Astrocyte (in vitro differentiated cells and primary cell): Measurements from ENCODE around the gene ZFPM1. TPM values are rescaled to one million over a fixed set of nuclear protein-coding genes. Genes with fewer than 3 reads are reported as not detected.

Experiments
- DNase-seq: peaks from one replicate; pipeline ENCODE4 v3.0.0-alpha.2; 2010; ENCODE audit warnings: low read depth
- FAIRE-seq: peaks from 2 replicates; lab custom pipeline; 2011; peaks lifted over from hg19 to GRCh38; lab: Jason Lieb, UNC
- H2AFZ ChIP-seq: 2 replicates; pipeline ENCODE4 v1.6.0; 2012; ENCODE audit warnings: low read depth, low read length, inconsistent platforms
- H3K27ac ChIP-seq: 2 replicates; pipeline ENCODE4 v1.5.1; 2011; ENCODE audit warnings: low read depth, low read length, inconsistent platforms
- H3K27me3 ChIP-seq: 2 replicates; pipeline ENCODE4 v1.6.0; 2011; ENCODE audit warnings: low read length, inconsistent platforms; ENCODE audit not compliant: insufficient read depth
- H3K36me3 ChIP-seq: 2 replicates; pipeline ENCODE4 v1.5.1; 2011; ENCODE audit warnings: low read length, inconsistent platforms; ENCODE audit not compliant: insufficient read depth
- H3K4me1 ChIP-seq: 2 replicates; pipeline ENCODE4 v1.5.1; 2011; ENCODE audit warnings: low read length, inconsistent platforms; ENCODE audit not compliant: insufficient read depth
- H3K4me2 ChIP-seq: 2 replicates; pipeline ENCODE4 v1.6.0; 2012; ENCODE audit warnings: low read length, inconsistent platforms
- H3K4me3 ChIP-seq: 2 replicates; pipeline ENCODE4 v1.5.1; 2011; ENCODE audit warnings: low read depth, mild to moderate bottlenecking, low read length, inconsistent platforms; ENCODE audit not compliant: insufficient read depth
- H3K79me2 ChIP-seq: 2 replicates; pipeline ENCODE4 v1.6.0; 2012; ENCODE audit warnings: mild to moderate bottlenecking, low read length, inconsistent platforms; ENCODE audit not compliant: insufficient read depth
- H3K9ac ChIP-seq: 2 replicates; pipeline ENCODE4 v1.6.0; 2012; ENCODE audit warnings: mild to moderate bottlenecking, low read length, inconsistent platforms
- H3K9me3 ChIP-seq: 2 replicates; pipeline ENCODE4 v1.5.1; 2012; ENCODE audit warnings: low read depth, mild to moderate bottlenecking, low read length, inconsistent platforms; ENCODE audit not compliant: insufficient read depth
- H4K20me1 ChIP-seq: 2 replicates; pipeline ENCODE4 v1.6.0; 2012; ENCODE audit warnings: low read length, inconsistent platforms; ENCODE audit not compliant: insufficient read depth
- H3K27ac Mint-ChIP-seq: one replicate; pipeline ENCODE4 v1.8.0; 2021; ENCODE audit warnings: mild to moderate bottlenecking, mixed read lengths; ENCODE audit not compliant: unreplicated experiment
- H3K27me3 Mint-ChIP-seq: one replicate; pipeline ENCODE4 v1.8.0; 2021; ENCODE audit warnings: low read depth, mixed read lengths; ENCODE audit not compliant: unreplicated experiment
- H3K36me3 Mint-ChIP-seq: one replicate; pipeline ENCODE4 v1.8.0; 2021; ENCODE audit warnings: low read depth, mixed read lengths; ENCODE audit not compliant: unreplicated experiment
- H3K4me1 Mint-ChIP-seq: one replicate; pipeline ENCODE4 v1.8.0; 2021; ENCODE audit warnings: low read depth, mixed read lengths; ENCODE audit not compliant: unreplicated experiment
- H3K4me3 Mint-ChIP-seq: one replicate; pipeline ENCODE4 v1.8.0; 2021; ENCODE audit warnings: mild to moderate bottlenecking, moderate library complexity, mixed read lengths; ENCODE audit not compliant: unreplicated experiment
- H3K9me3 Mint-ChIP-seq: one replicate; pipeline ENCODE4 v1.8.0; 2021; ENCODE audit warnings: mild to moderate bottlenecking, mixed read lengths; ENCODE audit not compliant: unreplicated experiment
- EZH2 ChIP-seq: IDR thresholded peaks from 2 replicates; pipeline ENCODE4 v1.6.1; 2012; ENCODE audit warnings: mild to moderate bottlenecking, low read length, inconsistent platforms; ENCODE audit not compliant: insufficient read depth
- total RNA-seq: library from RNA; stranded (reverse); gene quantifications from 2 replicates; pipeline ENCODE4 v1.2.1, GENCODE V29; 2021
- TF ChIP-seq, protein P1 (sequence below): IDR thresholded peaks from 2 replicates; pipeline ENCODE4 v1.5.1; 2011; ENCODE audit warnings: low read depth, mild to moderate bottlenecking, inconsistent platforms, low read length, moderate library complexity; ENCODE audit not compliant: insufficient read depth

The ZFPM1 gene
- total RNA-seq, 1 donor from 2014 or later, result 8.6 TPM

DNA sequence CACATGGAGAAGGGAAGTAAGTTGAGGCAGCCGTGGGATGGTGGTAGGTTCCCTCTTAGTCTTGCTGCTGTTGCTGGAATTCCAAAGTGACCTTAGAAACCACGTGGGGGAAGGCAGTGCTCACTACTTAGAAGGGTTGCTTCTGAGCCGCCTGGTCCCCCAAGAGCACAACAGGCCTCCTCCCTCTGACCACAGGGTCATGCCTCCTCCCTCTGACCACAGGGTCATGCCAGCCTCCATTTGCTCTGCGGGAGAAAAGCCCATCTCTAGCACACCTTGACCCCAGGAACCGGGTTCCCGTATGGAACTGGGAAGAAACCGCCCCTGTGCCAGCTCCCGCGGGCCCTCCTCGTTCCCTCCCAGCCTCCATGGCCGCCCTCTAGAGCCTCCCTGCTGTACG lies 13.4 kb upstream of the ZFPM1 start:
- FAIRE-seq, result no peak
- TF ChIP-seq EZH2, result no peak
- TF ChIP-seq, protein P1, sequence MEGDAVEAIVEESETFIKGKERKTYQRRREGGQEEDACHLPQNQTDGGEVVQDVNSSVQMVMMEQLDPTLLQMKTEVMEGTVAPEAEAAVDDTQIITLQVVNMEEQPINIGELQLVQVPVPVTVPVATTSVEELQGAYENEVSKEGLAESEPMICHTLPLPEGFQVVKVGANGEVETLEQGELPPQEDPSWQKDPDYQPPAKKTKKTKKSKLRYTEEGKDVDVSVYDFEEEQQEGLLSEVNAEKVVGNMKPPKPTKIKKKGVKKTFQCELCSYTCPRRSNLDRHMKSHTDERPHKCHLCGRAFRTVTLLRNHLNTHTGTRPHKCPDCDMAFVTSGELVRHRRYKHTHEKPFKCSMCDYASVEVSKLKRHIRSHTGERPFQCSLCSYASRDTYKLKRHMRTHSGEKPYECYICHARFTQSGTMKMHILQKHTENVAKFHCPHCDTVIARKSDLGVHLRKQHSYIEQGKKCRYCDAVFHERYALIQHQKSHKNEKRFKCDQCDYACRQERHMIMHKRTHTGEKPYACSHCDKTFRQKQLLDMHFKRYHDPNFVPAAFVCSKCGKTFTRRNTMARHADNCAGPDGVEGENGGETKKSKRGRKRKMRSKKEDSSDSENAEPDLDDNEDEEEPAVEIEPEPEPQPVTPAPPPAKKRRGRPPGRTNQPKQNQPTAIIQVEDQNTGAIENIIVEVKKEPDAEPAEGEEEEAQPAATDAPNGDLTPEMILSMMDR, result no peak
- DNase-seq, result no peak
- Mint-ChIP-seq H3K27ac (no peak overlapping the region), H3K9me3 (no peaks in the 10 kb centered on the region), H3K36me3 (peaks cover 2% of the 10 kb centered on the region), H3K27me3 (peaks cover 4% of the 10 kb centered on the region), H3K4me1 (peaks cover 2% of the 10 kb centered on the region), H3K4me3 (no peak overlapping the region)
- Histone ChIP-seq H3K9me3 (no peaks in the 10 kb centered on the region), H3K36me3 (no peaks in the 10 kb centered on the region), H3K27me3 (no peaks in the 10 kb centered on the region), H4K20me1 (peaks cover 26% of the 10 kb centered on the region), H3K4me2 (no peak overlapping the region), H3K4me1 (peaks cover 3% of the 10 kb centered on the region), H2AFZ (no peak overlapping the region), H3K27ac (no peak overlapping the region), H3K79me2 (no peaks in the 10 kb centered on the region), H3K9ac (no peak overlapping the region), H3K4me3 (no peak overlapping the region)

DNA sequence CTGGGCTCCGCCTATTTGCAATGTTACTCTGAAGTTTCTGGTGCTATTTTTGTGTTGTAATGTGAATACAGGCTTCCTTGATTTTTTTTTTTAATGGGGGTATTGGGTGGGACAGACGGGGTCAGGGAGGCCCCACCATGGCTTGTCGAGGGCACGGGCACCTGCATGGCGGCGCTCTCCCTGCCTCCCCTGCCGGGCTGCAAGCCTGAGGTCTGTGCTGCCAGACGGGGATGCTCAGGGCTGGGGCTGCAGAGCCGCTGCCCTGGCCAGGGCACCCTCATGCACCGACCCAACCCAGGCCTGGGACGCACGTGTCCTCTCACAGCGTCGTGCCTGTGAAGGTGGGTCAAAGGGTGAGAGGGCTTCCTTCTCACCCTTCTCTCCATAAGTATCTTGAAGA lies 13.0 kb upstream of the ZFPM1 start:
- H3K27ac ChIP-seq, result no peak overlapping the region
- peaks cover 26% of the 10 kb centered on the region for H4K20me1 ChIP-seq
- no peak overlapping the region for H3K4me3 Mint-ChIP-seq
- H3K4me1 Mint-ChIP-seq, result peaks cover 2% of the 10 kb centered on the region
- no peaks in the 10 kb centered on the region for H3K9me3 ChIP-seq
- TF ChIP-seq, protein P1, result no peak
- no peak for TF ChIP-seq EZH2
- no peak overlapping the region for H3K9ac ChIP-seq
- H3K36me3 ChIP-seq, result no peaks in the 10 kb centered on the region
- peaks cover 4% of the 10 kb centered on the region for H3K27me3 Mint-ChIP-seq
- no peak overlapping the region for H2AFZ ChIP-seq
- FAIRE-seq (no peak), DNase-seq (no peak)
- H3K4me3 ChIP-seq, result no peak overlapping the region
- peaks cover 2% of the 10 kb centered on the region for H3K36me3 Mint-ChIP-seq
- no peaks in the 10 kb centered on the region for H3K9me3 Mint-ChIP-seq
- no peaks in the 10 kb centered on the region for H3K79me2 ChIP-seq
- peaks cover 3% of the 10 kb centered on the region for H3K4me1 ChIP-seq
- H3K27me3 ChIP-seq, result no peaks in the 10 kb centered on the region
- no peak overlapping the region for H3K4me2 ChIP-seq
- no peak overlapping the region for H3K27ac Mint-ChIP-seq

DNA sequence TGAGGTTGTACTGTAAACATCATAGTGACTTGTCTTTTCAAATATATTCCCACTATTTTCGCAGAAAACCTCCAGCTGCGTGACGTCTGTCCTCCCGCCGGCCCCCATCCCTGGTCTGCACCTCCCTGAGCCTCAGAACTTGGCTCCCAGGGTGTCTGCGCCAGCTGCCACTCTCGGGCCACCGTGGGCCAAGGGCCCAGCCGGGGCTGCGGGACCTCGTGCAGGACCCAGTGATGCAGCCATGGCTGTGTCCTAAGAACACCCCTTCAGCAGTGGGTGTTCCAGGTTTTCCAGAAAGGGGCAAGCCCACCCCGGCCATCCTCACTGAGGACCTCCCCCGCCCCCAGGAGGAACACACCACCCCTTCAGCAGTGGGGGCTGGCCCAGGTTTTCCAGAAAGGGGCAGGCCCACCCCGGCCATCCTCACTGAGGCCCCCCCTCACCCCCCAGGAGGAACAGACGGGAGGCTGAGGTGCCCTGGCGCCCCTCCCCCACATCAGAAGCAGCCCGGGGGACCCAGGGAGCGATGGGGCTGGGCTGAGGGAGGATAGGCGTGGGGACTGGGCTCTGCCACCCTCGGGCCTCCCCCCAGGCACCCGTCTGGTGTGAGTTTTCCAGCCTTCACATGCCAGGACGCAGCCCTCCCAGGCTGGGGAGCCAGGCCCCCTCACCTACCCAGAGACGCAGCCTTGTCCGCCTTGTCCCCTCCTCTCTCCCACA lies 12.2 kb upstream of the ZFPM1 start:
- TF ChIP-seq, protein P1, result no peak
- TF ChIP-seq EZH2, result no peak
- no peak overlapping the region for H2AFZ ChIP-seq
- peaks cover 3% of the 10 kb centered on the region for H3K4me1 ChIP-seq
- H3K4me3 ChIP-seq, result no peak overlapping the region
- no peak overlapping the region for H3K27ac ChIP-seq
- DNase-seq (no peak), FAIRE-seq (no peak)
- H3K27me3 Mint-ChIP-seq, result peaks cover 4% of the 10 kb centered on the region
- no peaks in the 10 kb centered on the region for H3K9me3 ChIP-seq
- H3K9ac ChIP-seq, result no peak overlapping the region
- H3K79me2 ChIP-seq, result no peaks in the 10 kb centered on the region
- no peak overlapping the region for H3K4me2 ChIP-seq
- peaks cover 3% of the 10 kb centered on the region for H3K27me3 ChIP-seq
- H3K27ac Mint-ChIP-seq, result no peak overlapping the region
- H3K36me3 Mint-ChIP-seq, result peaks cover 2% of the 10 kb centered on the region
- H3K4me1 Mint-ChIP-seq, result peaks cover 2% of the 10 kb centered on the region
- no peaks in the 10 kb centered on the region for H3K36me3 ChIP-seq
- H3K9me3 Mint-ChIP-seq, result no peaks in the 10 kb centered on the region
- peaks cover 26% of the 10 kb centered on the region for H4K20me1 ChIP-seq
- no peak overlapping the region for H3K4me3 Mint-ChIP-seq
